HepG2 (cell line): Measurements from ENCODE around the gene CPT1B. TPM values are rescaled to one million over a fixed set of nuclear protein-coding genes. Genes with fewer than 3 reads are reported as not detected.

Source experiments
- ATF4 ChIP-seq, 2 experiments: fragments of 450-650 bp in 1 of 2; sonication (generic) in 1 of 2; formaldehyde crosslinking; IDR thresholded peaks; 2 replicates each; pipeline versions ENCODE4 v1.5.0 to v1.8.0; 2020 to 2022; ENCODE audit warnings: mild to moderate bottlenecking in 1 of 2, missing genetic modification reagents in 1 of 2
- ATF6 ChIP-seq: sonication (generic); formaldehyde crosslinking; conservative IDR thresholded peaks from 2 replicates; pipeline ENCODE4 v1.4.0; 2020; ENCODE audit warnings: missing genetic modification reagents
- CSRNP2 ChIP-seq: sonication (generic); formaldehyde crosslinking; conservative IDR thresholded peaks from 2 replicates; pipeline ENCODE4 v1.8.0; 2022; ENCODE audit warnings: low read depth, missing genetic modification reagents
- EHMT2 ChIP-seq: fragments of 200-600 bp; sonication (generic); IDR thresholded peaks from 2 replicates; pipeline ENCODE4 v1.7.0; 2017; ENCODE audit warnings: antibody characterized with exemption, low read depth, low read length, borderline replicate concordance
- ETV5 ChIP-seq: IDR thresholded peaks from 2 replicates; pipeline ENCODE4 v1.6.1; 2018; ENCODE audit warnings: missing biosample characterization, missing genetic modification reagents, inconsistent platforms, borderline replicate concordance
- HOMEZ ChIP-seq: IDR thresholded peaks from 2 replicates; pipeline ENCODE4 v1.6.1; 2016; ENCODE audit warnings: low read depth
- MED1 ChIP-seq: sonication (generic); formaldehyde crosslinking; IDR thresholded peaks from 2 replicates; pipeline ENCODE4 v1.4.0; 2020; ENCODE audit warnings: missing genetic modification reagents
- MNT ChIP-seq: fragments of 450-650 bp; IDR thresholded peaks from 2 replicates; pipeline ENCODE4 v1.6.1; 2016
- PHF5A ChIP-seq: IDR thresholded peaks from one replicate; pipeline ENCODE4 v1.6.1; 2018; ENCODE audit warnings: low read depth, missing genetic modification reagents; ENCODE audit not compliant: unreplicated experiment
- POGK ChIP-seq: sonication (generic); formaldehyde crosslinking; conservative IDR thresholded peaks from 2 replicates; pipeline ENCODE4 v1.8.0; 2022; ENCODE audit warnings: mild to moderate bottlenecking, moderate library complexity, missing genetic modification reagents
- RORA ChIP-seq: sonication (generic); formaldehyde crosslinking; IDR thresholded peaks from 2 replicates; pipeline ENCODE4 v1.5.0; 2020; ENCODE audit warnings: mild to moderate bottlenecking, missing genetic modification reagents, moderate library complexity
- RXRA ChIP-seq: sonication (generic); formaldehyde crosslinking; IDR thresholded peaks from 2 replicates; pipeline ENCODE4 v1.5.1; 2020; ENCODE audit warnings: missing genetic modification reagents
- SALL2 ChIP-seq: sonication (generic); formaldehyde crosslinking; IDR thresholded peaks from 2 replicates; pipeline ENCODE4 v1.8.1; 2023; ENCODE audit warnings: mild to moderate bottlenecking, missing genetic modification reagents, inconsistent platforms
- SP5 ChIP-seq: IDR thresholded peaks from 2 replicates; pipeline ENCODE4 v1.6.1; 2016; ENCODE audit warnings: low read depth, borderline replicate concordance
- TOE1 ChIP-seq: sonication (generic); formaldehyde crosslinking; IDR thresholded peaks from 2 replicates; pipeline ENCODE4 v1.4.0; 2020; ENCODE audit warnings: mild to moderate bottlenecking, missing genetic modification reagents
- ZFP1 ChIP-seq: IDR thresholded peaks from 2 replicates; pipeline ENCODE4 v1.6.1; 2016
- ZNF367 ChIP-seq: sonication (generic); formaldehyde crosslinking; IDR thresholded peaks from 2 replicates; pipeline ENCODE4 v1.4.0; 2020; ENCODE audit warnings: missing genetic modification reagents, borderline replicate concordance
- ZNF615 ChIP-seq: sonication (generic); formaldehyde crosslinking; IDR thresholded peaks from 2 replicates; pipeline ENCODE4 v1.5.0; 2020; ENCODE audit warnings: mild to moderate bottlenecking, missing genetic modification reagents, borderline replicate concordance
- ZNF775 ChIP-seq: sonication (generic); formaldehyde crosslinking; IDR thresholded peaks from 2 replicates; pipeline ENCODE4 v1.4.0; 2020; ENCODE audit warnings: missing genetic modification reagents, mild to moderate bottlenecking, moderate library complexity, borderline replicate concordance
- ZNF792 ChIP-seq: IDR thresholded peaks from 2 replicates; pipeline ENCODE4 v1.6.1; 2016
- polyA plus RNA-seq, 8 experiments: library from polyadenylated mRNA; depleted of rRNA in 3 of 8; stranded (reverse) in 7 of 8; unstranded in 1 of 8; fragments of >200 nt; fragmentation: Illumina TruSeq in 4 of 8; extraction: Trizol in 4 of 8; gene quantifications; 2 replicates each; pipeline versions ENCODE4 v1.2.1 to v1.2.3, GENCODE V29; 2011 to 2016; ENCODE audit warnings: low read depth in 4 of 8, missing spikeins in 1 of 8, mixed read lengths in 1 of 8; ENCODE audit not compliant: insufficient read depth in 1 of 8
- total RNA-seq, 5 experiments: library from RNA; depleted of rRNA; stranded (reverse); fragments of >200 nt; fragmentation: Illumina TruSeq; extraction: Trizol; gene quantifications; 2 replicates each; pipeline ENCODE4 v1.2.3, GENCODE V29; 2016; ENCODE audit warnings: low read depth in 1 of 5

Gene CPT1B
- total and polyA plus RNA-seq, 2 of the 13 experiments (the other 11 are each of a cell fraction or from before 2014, with no cell fraction given) = 9.2 to 19.5 TPM

- 0 out of 2 replicates have a peak, but pooled peaks have one; percentile 67 for TF ChIP-seq ZNF775
- no peak for TF ChIP-seq RORA (CRISPR knock-in tag)
- TF ChIP-seq SALL2 (CRISPR knock-in tag) = peak; percentile 99
- TF ChIP-seq HOMEZ (CRISPR knock-in tag) = peak; percentile 78
- peak; percentile 98 for TF ChIP-seq ATF6 (CRISPR knock-in tag)
- TF ChIP-seq ZNF615 (CRISPR knock-in tag) = peak; percentile 97
- peak; percentile 80 for TF ChIP-seq ETV5 (CRISPR knock-in tag)
- peak; percentile 93; the same call in 1 of the 2 replicates for TF ChIP-seq TOE1 (CRISPR knock-in tag)
- TF ChIP-seq EHMT2 = peak; percentile 96
- TF ChIP-seq ZFP1 (CRISPR knock-in tag) = peak; percentile 96; the same call in 1 of the 2 replicates
- peak; percentile 86 for TF ChIP-seq RXRA (CRISPR knock-in tag)
- TF ChIP-seq ZNF367 (CRISPR knock-in tag) = peak; percentile 99; the same call in 1 of the 2 replicates
- TF ChIP-seq MNT = no peak
- peak; percentile 96 for TF ChIP-seq CSRNP2 (CRISPR knock-in tag)
- peak; percentile 95 for TF ChIP-seq POGK (CRISPR knock-in tag)
- peak in 1 of 2 experiments; percentile 82; a peak in 2 of 4 replicates for TF ChIP-seq ATF4 (CRISPR knock-in tag; IDR thresholded peaks at IDR 0.05)
- peak; percentile 75 for TF ChIP-seq SP5 (CRISPR knock-in tag)
- peak; percentile 86 for TF ChIP-seq PHF5A (CRISPR knock-in tag)
- TF ChIP-seq ZNF792 (CRISPR knock-in tag) = peak; percentile 99
- TF ChIP-seq MED1 (CRISPR knock-in tag) = peak; percentile 87
Observed at GRCh38 chr22:50599816-50600455, 21.7 kb upstream of the CPT1B start (continued).
